GM12878 (cell line): Measurements from ENCODE around the gene CHST13. TPM values are rescaled to one million over a fixed set of nuclear protein-coding genes. Genes with fewer than 3 reads are reported as not detected.

Source experiments
- ATAC-seq: fragments of 200-7000 bp; cut with Tn5 transposase; 3 replicates; pipeline ENCODE4 v1.9.1; 2020; ENCODE audit warnings: mild to moderate bottlenecking, moderate library complexity
- BruUV-seq: library from RNA; stranded (reverse); fragments of 400-500 nt; replicated peaks from 2 replicates; lab custom pipeline; 2021; lab: Mats Ljungman, UMichigan
- CTCF ChIA-PET: fragments of 300-600 bp; sonication (Branson Sonifier 250); formaldehyde crosslinking; extraction: SDS; loops from one replicate; lab custom pipeline; 2021; ENCODE audit warnings: inconsistent platforms; lab: Yijun Ruan, JAX
- POLR2A ChIA-PET: fragments of 350-600 bp; formaldehyde crosslinking; extraction: SDS; loops from one replicate; lab custom pipeline; 2021; ENCODE audit warnings: inconsistent platforms; lab: Charles Lee
- RAD21 ChIA-PET: fragments of 300-600 bp; sonication (Branson Sonifier 250); formaldehyde crosslinking; loops from one replicate; lab custom pipeline; 2023; ENCODE audit warnings: antibody characterized with exemption; ENCODE audit not compliant: unreplicated experiment; lab: Charles Lee
- SMC1A ChIA-PET: fragments of 300-600 bp; sonication (Branson Sonifier 250); formaldehyde crosslinking; loops from one replicate; lab custom pipeline; 2023; ENCODE audit not compliant: unreplicated experiment, uncharacterized antibody; lab: Charles Lee
- DNase-seq: peaks from one replicate; pipeline ENCODE4 v3.0.0-alpha.2; 2011; ENCODE audit warnings: low read depth, low spot score
- FAIRE-seq: peaks from 3 replicates; lab custom pipeline; 2011; peaks lifted over from hg19 to GRCh38; lab: Jason Lieb, UNC
- H2AFZ ChIP-seq: 2 replicates; pipeline ENCODE4 v1.6.0; 2011; ENCODE audit warnings: low read depth, low read length, control low read depth; ENCODE audit not compliant: control insufficient read depth
- H3K27ac ChIP-seq: 2 replicates; pipeline ENCODE4 v1.5.1; 2011; ENCODE audit warnings: control low read depth; ENCODE audit not compliant: control insufficient read depth, insufficient read depth
- H3K27me3 ChIP-seq, 2 experiments: replicated peaks in 1 of 2; 2 replicates each; pipeline versions ENCODE4 v1.6.0 to v1.6.1; 2011; ENCODE audit warnings: low read length in 1 of 2; ENCODE audit not compliant: control insufficient read depth in 2 of 2, insufficient read depth in 2 of 2
- H3K36me3 ChIP-seq, 2 experiments: 2 replicates each; pipeline ENCODE4 v1.5.1; 2011; ENCODE audit warnings: low read length in 1 of 2; ENCODE audit not compliant: control insufficient read depth in 2 of 2, insufficient read depth in 2 of 2
- H3K4me1 ChIP-seq: 2 replicates; pipeline ENCODE4 v1.6.1; 2011; ENCODE audit warnings: mild to moderate bottlenecking, low read length, moderate library complexity, mixed read lengths; ENCODE audit not compliant: control insufficient read depth, insufficient read depth
- H3K4me2 ChIP-seq: 2 replicates; pipeline ENCODE4 v1.6.0; 2011; ENCODE audit warnings: control low read depth; ENCODE audit not compliant: control insufficient read depth, insufficient read depth
- H3K4me3 ChIP-seq: fragments of 200-600 bp; sonication (generic); 2 replicates; pipeline ENCODE4 v1.5.1; 2016
- H3K79me2 ChIP-seq: 2 replicates; pipeline ENCODE4 v1.6.0; 2011; ENCODE audit warnings: low read length; ENCODE audit not compliant: control insufficient read depth, insufficient read depth
- H3K9ac ChIP-seq: 2 replicates; pipeline ENCODE4 v1.8.0; 2011; ENCODE audit warnings: low read length, control low read depth, mixed read lengths; ENCODE audit not compliant: control insufficient read depth, insufficient read depth
- H3K9me3 ChIP-seq: replicated peaks from 3 replicates; pipeline ENCODE4 v1.5.1; 2011; ENCODE audit warnings: mild to moderate bottlenecking, low read length; ENCODE audit not compliant: control insufficient read depth, insufficient read depth
- H4K20me1 ChIP-seq: 2 replicates; pipeline ENCODE4 v1.6.0; 2011; ENCODE audit not compliant: control insufficient read depth, insufficient read depth
- ATF7 ChIP-seq: fragments of 450-650 bp; IDR thresholded peaks from 2 replicates; pipeline ENCODE4 v1.6.1; 2016; ENCODE audit warnings: low read depth, mild to moderate bottlenecking
- BACH1 ChIP-seq: fragments of 450-650 bp; IDR thresholded peaks from 2 replicates; pipeline ENCODE4 v1.6.1; 2017; ENCODE audit warnings: mild to moderate bottlenecking, borderline replicate concordance
- EGR1 ChIP-seq, 2 experiments: IDR thresholded peaks; 1 replicate in 1 of 2; 2 replicates in 1 of 2; pipeline ENCODE4 v1.6.1; 2011 to 2012; ENCODE audit warnings: low read depth in 2 of 2, low read length in 2 of 2, borderline replicate concordance in 1 of 2, mild to moderate bottlenecking in 1 of 2, moderate library complexity in 1 of 2
- ESRRA ChIP-seq: IDR thresholded peaks from 2 replicates; pipeline ENCODE4 v1.6.1; 2012; ENCODE audit warnings: mild to moderate bottlenecking, low read length, improper control_type of control experiment
- FOXK2 ChIP-seq: fragments of 450-650 bp; IDR thresholded peaks from 2 replicates; pipeline ENCODE4 v1.6.1; 2017; ENCODE audit warnings: mild to moderate bottlenecking, moderate library complexity
- GABPA ChIP-seq: IDR thresholded peaks from 2 replicates; pipeline ENCODE4 v1.6.1; 2014; ENCODE audit warnings: antibody characterized with exemption, low read depth, mild to moderate bottlenecking, inconsistent platforms
- IRF4 ChIP-seq: IDR thresholded peaks from 2 replicates; pipeline ENCODE4 v1.6.1; 2011; ENCODE audit warnings: low read depth, low read length
- KDM1A ChIP-seq: fragments of 200-600 bp; sonication (generic); IDR thresholded peaks from 2 replicates; pipeline ENCODE4 v1.6.1; 2016; ENCODE audit warnings: borderline replicate concordance
- MXI1 ChIP-seq: fragments of 150-350 bp; IDR thresholded peaks from 2 replicates; pipeline ENCODE4 v1.6.1; 2011; ENCODE audit warnings: low read depth, mild to moderate bottlenecking, inconsistent platforms, low read length, improper control_type of control experiment
- NFYA ChIP-seq: IDR thresholded peaks from 2 replicates; pipeline ENCODE4 v1.6.1; 2011; ENCODE audit warnings: low read depth, mild to moderate bottlenecking, low read length, improper control_type of control experiment, borderline replicate concordance
- POLR2AphosphoS2 ChIP-seq: IDR thresholded peaks from 2 replicates; pipeline ENCODE4 v1.6.1; 2011; ENCODE audit warnings: low read depth, mild to moderate bottlenecking, low read length, improper control_type of control experiment, moderate library complexity
- SPI1 ChIP-seq: IDR thresholded peaks from 2 replicates; pipeline ENCODE4 v1.6.1; 2011; ENCODE audit warnings: low read depth, mild to moderate bottlenecking, low read length, moderate library complexity, borderline replicate concordance; ENCODE audit not compliant: insufficient read depth
- SRF ChIP-seq, 2 experiments: IDR thresholded peaks; 2 replicates each; pipeline ENCODE4 v1.6.1; 2011; ENCODE audit warnings: low read depth in 2 of 2, low read length in 2 of 2, mild to moderate bottlenecking in 1 of 2, moderate library complexity in 1 of 2
- TCF12 ChIP-seq: IDR thresholded peaks from 2 replicates; pipeline ENCODE4 v1.6.1; 2011; ENCODE audit warnings: low read depth, mild to moderate bottlenecking, low read length
- ZNF274 ChIP-seq: IDR thresholded peaks from one replicate; pipeline ENCODE4 v1.8.0; 2011; ENCODE audit not compliant: insufficient read length, insufficient read depth
- WGBS: methylation state at CpG from one replicate; pipeline ENCODE4 v1.1.6; 2016; ENCODE audit warnings: low lambda C conversion rate; ENCODE audit not compliant: insufficient replicate concordance, insufficient coverage; ENCODE audit errors: missing lambda C conversion rate; 5-methylcytosine and 5-hydroxymethylcytosine counted together
- in situ Hi-C: fragments of 300-500 bp; cut with MboI; formaldehyde crosslinking; loops from 9 replicates; pipeline ENCODE4 v1.14.3; 2018; ENCODE audit warnings: mixed read lengths
- intact Hi-C: fragments of 100-400 bp; cut with micrococcal nuclease; formaldehyde crosslinking; loops from one replicate; pipeline ENCODE4 v1.14.2; 2022; ENCODE audit not compliant: unreplicated experiment
- polyA plus RNA-seq, 11 experiments: library from polyadenylated mRNA; depleted of rRNA in 4 of 11; unstranded in 6 of 11; stranded (reverse) in 5 of 11; fragments of >200 nt; fragmentation: Nextera tagmentation in 4 of 11; fragmentation: Illumina TruSeq in 1 of 11; extraction: Ambion mirVana in 4 of 11; extraction: Trizol in 1 of 11; gene quantifications; 1 replicate in 1 of 11; 2 replicates in 10 of 11; pipeline versions ENCODE4 v1.2.1 to v1.2.3, GENCODE V29; 2011 to 2016; ENCODE audit warnings: inconsistent platforms in 2 of 11, missing spikeins in 2 of 11, low read depth in 1 of 11
- total RNA-seq, 4 experiments: library from RNA; depleted of rRNA in 3 of 4; stranded (reverse); fragments of >200 nt in 3 of 4; fragmentation: Illumina TruSeq in 1 of 4; extraction: Trizol in 1 of 4; gene quantifications; 2 replicates each; pipeline versions ENCODE4 v1.2.1 to v1.2.3, GENCODE V29; 2013 to 2021

CHST13 gene
- total and polyA plus RNA-seq, 10 of the 15 experiments (the other 5 are each of a cell fraction or from before 2014, with no cell fraction given): not detected

DNA sequence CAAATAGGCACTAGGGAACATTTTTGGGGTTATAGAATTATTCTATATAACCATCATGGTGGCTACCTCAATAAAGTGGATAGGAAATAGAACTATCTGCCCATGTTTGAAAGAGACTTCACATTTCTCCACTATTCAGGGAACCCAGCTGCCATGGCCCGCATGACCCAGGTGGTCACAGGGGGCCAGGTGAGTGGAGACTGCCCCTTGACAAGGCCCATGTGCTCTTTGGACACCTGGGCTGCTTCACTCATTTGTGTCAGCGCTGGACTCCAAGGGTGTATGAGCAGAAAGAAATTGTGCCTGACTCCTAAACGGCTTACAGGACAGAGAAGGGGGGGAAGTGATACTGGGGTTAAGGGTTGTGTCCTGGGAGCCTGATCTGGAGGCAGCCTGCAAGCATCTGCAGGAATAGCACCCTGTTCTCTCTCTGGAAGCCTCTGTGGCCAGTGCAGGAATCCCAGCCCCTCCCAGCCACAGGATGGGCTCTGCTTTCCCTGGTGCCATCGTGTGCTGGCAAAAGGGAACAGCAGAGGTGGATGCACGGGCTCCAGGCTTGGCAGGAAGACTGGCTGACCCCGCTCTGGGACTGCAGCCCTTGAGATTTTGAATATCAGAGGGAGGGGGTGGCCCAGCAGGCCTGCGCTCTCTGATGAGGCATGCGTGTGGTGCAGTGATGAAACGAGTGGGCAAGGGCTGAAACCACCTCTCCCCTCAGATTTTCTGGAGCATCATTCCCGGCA is 43.9 kb downstream of the CHST13 start:
- WGBS: 23% methylated on average over 10 of the region's 10 CpGs

DNA sequence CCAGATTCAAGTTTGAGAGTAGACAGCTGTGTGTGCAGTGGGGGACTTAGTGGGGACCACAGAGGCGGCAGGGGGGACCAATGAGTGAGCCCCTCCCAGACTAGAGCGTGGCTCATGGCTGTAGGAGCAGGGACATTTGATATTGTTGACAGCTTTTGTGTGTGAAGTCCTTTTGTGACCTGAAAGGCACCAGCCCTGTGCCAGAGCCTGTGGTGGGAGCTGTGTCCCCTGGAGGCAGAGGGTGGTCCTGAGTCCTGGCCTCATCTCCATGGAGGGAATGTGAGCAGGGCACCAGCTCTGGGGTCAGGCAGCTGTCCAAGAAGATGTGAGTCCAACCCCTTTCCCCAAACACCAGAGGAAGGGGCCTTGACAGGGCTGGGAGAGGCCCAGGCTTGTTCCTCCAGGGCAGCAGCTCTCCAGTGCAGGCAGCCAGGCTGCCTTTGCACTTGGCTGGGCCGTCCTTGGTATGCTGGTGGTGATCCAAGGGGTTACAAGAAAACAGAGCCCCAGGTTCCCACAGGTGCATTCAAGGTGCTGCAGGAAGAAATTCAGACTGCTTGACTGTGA is 44.9 kb downstream of the CHST13 start:
- SMC1A ChIA-PET: no interaction called here
- Histone ChIP-seq H2AFZ (no peak overlapping the region), H3K4me3 (no peak overlapping the region), H3K36me3 (no peaks in the 10 kb centered on the region), H3K27me3 (peaks cover 0 to 10% of the 10 kb centered on the region in 2 experiments; a peak in 3 of 4 replicates), H4K20me1 (no peaks in the 10 kb centered on the region), H3K4me2 (no peak overlapping the region), H3K9ac (no peak overlapping the region), H3K9me3 (no peaks in the 10 kb centered on the region), H3K79me2 (no peaks in the 10 kb centered on the region), H3K4me1 (no peaks in the 10 kb centered on the region), H3K27ac (no peak overlapping the region)
- no TSS peak for BruUV-seq
- TF ChIP-seq ATF7 (no peak), KDM1A (no peak), TCF12 (no peak), ESRRA (no peak), MXI1 (no peak), GABPA (no peak), BACH1 (no peak), NFYA (no peak), ZNF274 (no peak), SPI1 (no peak), EGR1 (IDR thresholded peaks at IDR 0.05; ENCODE audit: borderline replicate concordance in 1 of 2, low read depth in 2 of 2, low read length in 2 of 2) (no peak), IRF4 (no peak)
- in situ Hi-C loops: no loop called here
- no peak for FAIRE-seq
- RAD21 ChIA-PET: no interaction called here
- CTCF ChIA-PET: no interaction called here
- WGBS: 2% methylated on average over 3 of the region's 3 CpGs
- no peak for ATAC-seq
- POLR2A ChIA-PET: no interaction called here
- DNase-seq: no peak
- intact Hi-C loops: no loop called here

More for the DNA sequence above, 43.9 kb downstream of the CHST13 start:
- TF ChIP-seq SRF (IDR thresholded peaks at IDR 0.05; ENCODE audit: low read depth in 2 of 2, low read length in 2 of 2) (no peak), FOXK2 (no peak), POLR2AphosphoS2 (no peak)
- Histone ChIP-seq H3K9me3 (no peaks in the 10 kb centered on the region; the same call in 2 of the 3 replicates), H3K4me2 (no peak overlapping the region), H3K27me3 (peaks cover 0 to 7% of the 10 kb centered on the region in 2 experiments; a peak in 3 of 4 replicates), H3K27ac (no peak overlapping the region), H3K36me3 (no peaks in the 10 kb centered on the region), H3K4me3 (no peak overlapping the region), H4K20me1 (no peaks in the 10 kb centered on the region), H3K9ac (no peak overlapping the region), H3K79me2 (no peaks in the 10 kb centered on the region), H2AFZ (no peak overlapping the region), H3K4me1 (no peaks in the 10 kb centered on the region)
- ChIA-PET SMC1A (no interaction called here), RAD21 (no interaction called here), CTCF (no interaction called here), POLR2A (no interaction called here)
- BruUV-seq: no TSS peak
- intact Hi-C loops: no loop called here
- FAIRE-seq (no peak), ATAC-seq (no peak), DNase-seq (no peak)
- in situ Hi-C loops: no loop called here
